Mesenchymal stem cell (in vitro differentiated cells and primary cell): ENCODE data around the gene FHIT.

Source experiments
- DNase-seq: peaks from one replicate; pipeline ENCODE4 v3.0.0-alpha.2; 2013
- H2AFZ ChIP-seq: one replicate; pipeline ENCODE4 v1.6.1; 2013; ENCODE audit warnings: low read depth, mild to moderate bottlenecking, control low read depth, inconsistent platforms, low read length, moderate library complexity
- H2AK5ac ChIP-seq: 2 replicates; pipeline ENCODE4 v1.6.1; 2013; ENCODE audit warnings: low read length, moderate library complexity, mild to moderate bottlenecking, inconsistent platforms; ENCODE audit not compliant: severe bottlenecking
- H2BK120ac ChIP-seq: one replicate; pipeline ENCODE4 v1.6.1; 2013; ENCODE audit warnings: low read depth, mild to moderate bottlenecking, inconsistent platforms, low read length, moderate library complexity
- H2BK12ac ChIP-seq, 2 experiments: one replicate each; pipeline ENCODE4 v1.6.1; 2013; ENCODE audit warnings: inconsistent platforms in 2 of 2, low read length in 2 of 2, mild to moderate bottlenecking in 2 of 2, moderate library complexity in 2 of 2, control low read depth in 1 of 2
- H2BK15ac ChIP-seq: one replicate; pipeline ENCODE4 v1.6.1; 2013; ENCODE audit warnings: mild to moderate bottlenecking, low read depth, inconsistent platforms; ENCODE audit not compliant: poor library complexity, severe bottlenecking
- H2BK5ac ChIP-seq: 2 replicates; pipeline ENCODE4 v1.6.1; 2013; ENCODE audit warnings: low read depth, mild to moderate bottlenecking, low read length, control low read depth, inconsistent platforms; ENCODE audit not compliant: poor library complexity, severe bottlenecking
- H3K14ac ChIP-seq, 2 experiments: one replicate each; pipeline ENCODE4 v1.6.1; 2013; ENCODE audit warnings: inconsistent platforms in 2 of 2, low read length in 2 of 2, control low read depth in 1 of 2, mild to moderate bottlenecking in 1 of 2, moderate library complexity in 1 of 2
- H3K18ac ChIP-seq, 2 experiments: one replicate each; pipeline ENCODE4 v1.6.1; 2013; ENCODE audit warnings: inconsistent platforms in 2 of 2, low read length in 2 of 2, control low read depth in 1 of 2, low read depth in 1 of 2, mild to moderate bottlenecking in 1 of 2
- H3K23ac ChIP-seq, 2 experiments: one replicate each; pipeline ENCODE4 v1.6.1; 2013; ENCODE audit warnings: inconsistent platforms in 2 of 2, low read length in 2 of 2, mild to moderate bottlenecking in 2 of 2, moderate library complexity in 2 of 2, control low read depth in 1 of 2
- H3K27ac ChIP-seq: 2 replicates; pipeline ENCODE4 v1.5.1; 2013; ENCODE audit warnings: mild to moderate bottlenecking, moderate library complexity, low read length, control low read depth, inconsistent platforms; ENCODE audit not compliant: poor library complexity, severe bottlenecking
- H3K27me3 ChIP-seq, 2 experiments: 2 replicates each; pipeline versions ENCODE4 v1.6.1 to v1.7.0; 2013; ENCODE audit warnings: low read length in 2 of 2, mild to moderate bottlenecking in 2 of 2, moderate library complexity in 2 of 2, control low read depth in 1 of 2, inconsistent platforms in 1 of 2; ENCODE audit not compliant: control insufficient read depth in 1 of 2, insufficient read depth in 1 of 2
- H3K36me3 ChIP-seq, 2 experiments: 2 replicates each; pipeline versions ENCODE4 v1.6.1 to v1.7.0; 2013; ENCODE audit warnings: low read length in 2 of 2, control low read depth in 1 of 2, inconsistent platforms in 1 of 2, low read depth in 1 of 2, mild to moderate bottlenecking in 1 of 2; ENCODE audit not compliant: insufficient read depth in 2 of 2, control insufficient read depth in 1 of 2
- H3K4ac ChIP-seq, 2 experiments: one replicate each; pipeline ENCODE4 v1.6.1; 2013; ENCODE audit warnings: inconsistent platforms in 2 of 2, low read length in 2 of 2, mild to moderate bottlenecking in 2 of 2, moderate library complexity in 2 of 2, control low read depth in 1 of 2, low read depth in 1 of 2
- H3K4me1 ChIP-seq: 2 replicates; pipeline ENCODE4 v1.6.1; 2013; ENCODE audit warnings: low read depth, low read length, control low read depth; ENCODE audit not compliant: control insufficient read depth, insufficient read depth
- H3K4me2 ChIP-seq: 2 replicates; pipeline ENCODE4 v1.6.1; 2013; ENCODE audit warnings: low read length, mild to moderate bottlenecking, inconsistent platforms; ENCODE audit not compliant: poor library complexity, severe bottlenecking
- H3K4me3 ChIP-seq, 2 experiments: 2 replicates each; pipeline versions ENCODE4 v1.5.1 to v1.7.0; 2013; ENCODE audit warnings: low read length in 2 of 2, mild to moderate bottlenecking in 2 of 2, control low read depth in 1 of 2, low read depth in 1 of 2; ENCODE audit not compliant: insufficient read depth in 1 of 2
- H3K79me1 ChIP-seq: replicated peaks from 2 replicates; pipeline ENCODE4 v1.6.1; 2013; ENCODE audit warnings: mild to moderate bottlenecking, control low read depth, low read length, inconsistent platforms; ENCODE audit not compliant: poor library complexity, severe bottlenecking
- H3K9ac ChIP-seq: 2 replicates; pipeline ENCODE4 v1.7.0; 2013; ENCODE audit warnings: mild to moderate bottlenecking, low read length, moderate library complexity
- H3K9me3 ChIP-seq: 2 replicates; pipeline ENCODE4 v1.7.0; 2013; ENCODE audit warnings: mild to moderate bottlenecking, low read length; ENCODE audit not compliant: control insufficient read depth
- H4K8ac ChIP-seq: one replicate; pipeline ENCODE4 v1.6.1; 2013; ENCODE audit warnings: inconsistent platforms, mild to moderate bottlenecking, low read length, moderate library complexity
- H4K91ac ChIP-seq: one replicate; pipeline ENCODE4 v1.6.1; 2013; ENCODE audit warnings: mild to moderate bottlenecking, low read length, inconsistent platforms
- WGBS: methylation state at CpG from one replicate; pipeline ENCODE4 v1.1.7; 2013; ENCODE audit warnings: mixed read lengths; 5-methylcytosine and 5-hydroxymethylcytosine counted together

FHIT gene

DNA sequence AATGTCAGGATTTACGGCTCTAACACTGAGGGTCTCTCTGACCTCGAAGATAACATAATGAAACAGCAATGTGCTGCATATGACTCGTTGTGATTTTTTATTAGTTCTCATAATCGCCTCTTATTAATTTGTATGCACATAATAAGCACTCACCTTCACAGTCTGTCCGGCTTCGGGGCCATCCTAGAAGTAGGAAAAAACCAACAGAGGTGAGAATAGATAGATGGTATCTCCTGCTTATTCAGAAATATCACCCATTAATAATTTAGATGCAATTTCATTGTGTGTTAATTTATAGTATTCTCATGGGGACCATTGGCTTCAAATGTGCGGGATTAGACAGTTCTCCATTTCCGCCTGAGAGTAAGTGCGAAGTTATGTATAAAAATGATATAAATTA lies 1240.0 kb downstream of the FHIT start:
- DNase-seq = no peak
- H3K4ac ChIP-seq = no peak overlapping the region
- no peak overlapping the region for H2AK5ac ChIP-seq
- H2BK15ac ChIP-seq = no peak overlapping the region
- no peak overlapping the region for H2BK5ac ChIP-seq
- WGBS = 88% methylated on average over 3 of the region's 9 CpGs
- H4K8ac ChIP-seq = no peak overlapping the region
- H3K79me1 ChIP-seq = no peaks in the 10 kb centered on the region
- H3K27me3 ChIP-seq = peaks cover 0 to 3% of the 10 kb centered on the region in 2 experiments
- no peak overlapping the region for H3K4me2 ChIP-seq
- H3K27ac ChIP-seq = no peak overlapping the region
- H3K4me3 ChIP-seq = peak overlapping the region in 1 of 2 experiments; percentile 19
- H2BK12ac ChIP-seq = no peak overlapping the region
- H3K23ac ChIP-seq = no peak overlapping the region
- H3K9me3 ChIP-seq = no peaks in the 10 kb centered on the region
- H3K36me3 ChIP-seq = no peaks in the 10 kb centered on the region
- H3K9ac ChIP-seq = no peak overlapping the region
- no peaks in the 10 kb centered on the region for H3K4me1 ChIP-seq
- H2BK120ac ChIP-seq = no peak overlapping the region
- H3K14ac ChIP-seq = no peak overlapping the region
- no peak overlapping the region for H4K91ac ChIP-seq
- no peak overlapping the region for H2AFZ ChIP-seq
- H3K18ac ChIP-seq = no peak overlapping the region

DNA sequence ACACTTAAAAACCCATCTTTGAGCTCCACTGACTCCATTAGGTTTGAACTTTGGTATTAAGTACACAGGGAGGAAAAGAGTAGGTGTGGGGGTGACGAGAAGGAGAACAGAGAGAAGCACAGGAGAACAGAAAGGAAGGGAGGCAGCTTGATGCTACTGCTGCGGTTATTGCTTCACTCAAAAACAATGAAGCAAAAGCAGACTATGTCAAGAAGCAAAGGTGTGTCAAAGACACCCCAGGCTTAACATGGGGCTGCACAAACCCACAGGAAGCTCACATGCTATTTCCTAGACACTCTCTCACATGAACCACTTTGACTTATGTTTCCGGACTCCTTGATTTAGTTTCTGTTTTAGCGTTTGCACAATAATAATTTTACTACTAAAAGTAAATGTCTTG lies 1240.5 kb downstream of the FHIT start:
- H4K8ac ChIP-seq = no peak overlapping the region
- H3K23ac ChIP-seq = no peak overlapping the region
- H3K27me3 ChIP-seq = peaks cover 0 to 3% of the 10 kb centered on the region in 2 experiments
- H3K4ac ChIP-seq = no peak overlapping the region
- H3K36me3 ChIP-seq = no peaks in the 10 kb centered on the region
- H3K4me2 ChIP-seq = no peak overlapping the region
- no peak for DNase-seq
- 92% methylated on average over 2 of the region's 4 CpGs for WGBS
- H4K91ac ChIP-seq = no peak overlapping the region
- H3K9me3 ChIP-seq = no peaks in the 10 kb centered on the region
- H2BK12ac ChIP-seq = no peak overlapping the region
- H3K27ac ChIP-seq = no peak overlapping the region
- peak overlapping the region in 1 of 2 experiments; percentile 19 for H3K4me3 ChIP-seq
- no peak overlapping the region for H2BK15ac ChIP-seq
- no peak overlapping the region for H3K18ac ChIP-seq
- H2AFZ ChIP-seq = no peak overlapping the region
- H3K79me1 ChIP-seq = no peaks in the 10 kb centered on the region
- H2AK5ac ChIP-seq = no peak overlapping the region
- H2BK5ac ChIP-seq = no peak overlapping the region
- H3K14ac ChIP-seq = no peak overlapping the region
- no peak overlapping the region for H2BK120ac ChIP-seq
- no peak overlapping the region for H3K9ac ChIP-seq
- no peaks in the 10 kb centered on the region for H3K4me1 ChIP-seq

DNA sequence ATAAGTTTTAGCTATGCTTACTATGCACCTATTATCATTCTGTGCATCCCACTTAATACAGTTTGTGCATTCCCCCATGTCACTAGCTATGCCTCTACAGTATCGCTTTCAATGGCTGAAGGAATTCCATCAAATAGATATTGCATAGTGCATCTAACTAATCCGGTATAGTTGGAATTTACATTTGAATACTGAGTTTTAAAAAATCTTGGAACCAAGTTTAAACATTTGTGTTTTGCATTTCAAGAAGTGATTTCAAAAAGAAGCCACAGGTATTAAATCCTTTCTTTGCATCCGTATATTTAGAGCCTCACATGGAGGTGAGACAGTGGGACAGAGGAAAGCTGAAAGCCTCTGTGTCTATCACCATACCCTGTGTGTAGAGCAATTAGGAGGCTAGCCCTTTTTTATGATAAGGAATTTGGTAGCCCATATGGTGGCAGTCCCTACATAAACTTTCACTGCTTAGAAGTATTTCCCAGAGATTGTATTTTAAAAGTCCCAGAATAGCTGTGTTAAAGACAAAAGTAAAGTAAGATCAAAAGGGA lies 1241.2 kb downstream of the FHIT start:
- no peak overlapping the region for H4K8ac ChIP-seq
- no peak overlapping the region for H3K23ac ChIP-seq
- H2AFZ ChIP-seq = no peak overlapping the region
- no peaks in the 10 kb centered on the region for H3K79me1 ChIP-seq
- H3K4me3 ChIP-seq = no peak overlapping the region
- no peak overlapping the region for H2AK5ac ChIP-seq
- no peak overlapping the region for H3K4me2 ChIP-seq
- no peak overlapping the region for H3K9ac ChIP-seq
- no peak for DNase-seq
- no peak overlapping the region for H2BK12ac ChIP-seq
- H3K4me1 ChIP-seq = no peaks in the 10 kb centered on the region
- H2BK5ac ChIP-seq = no peak overlapping the region
- peaks cover 0 to 3% of the 10 kb centered on the region in 2 experiments for H3K27me3 ChIP-seq
- H4K91ac ChIP-seq = no peak overlapping the region
- no peak overlapping the region for H2BK15ac ChIP-seq
- 97% methylated on average over 2 of the region's 3 CpGs for WGBS
- no peak overlapping the region for H3K27ac ChIP-seq
- no peaks in the 10 kb centered on the region for H3K9me3 ChIP-seq
- H3K4ac ChIP-seq = no peak overlapping the region
- no peak overlapping the region for H3K18ac ChIP-seq
- no peak overlapping the region for H3K14ac ChIP-seq
- H3K36me3 ChIP-seq = no peaks in the 10 kb centered on the region
- no peak overlapping the region for H2BK120ac ChIP-seq

GRCh38 chr3:60001369-60001768 lies 1249.9 kb downstream of the FHIT start:
- Histone ChIP-seq H2BK15ac (no peak overlapping the region), H3K9me3 (peaks cover 3% of the 10 kb centered on the region), H2BK12ac (no peak overlapping the region), H3K79me1 (no peaks in the 10 kb centered on the region), H2AK5ac (no peak overlapping the region), H3K4me1 (no peaks in the 10 kb centered on the region), H3K36me3 (no peaks in the 10 kb centered on the region), H2BK120ac (no peak overlapping the region), H3K4me2 (no peak overlapping the region), H3K4me3 (no peak overlapping the region), H3K27ac (no peak overlapping the region), H3K23ac (no peak overlapping the region), H3K9ac (no peak overlapping the region), H4K8ac (no peak overlapping the region), H2BK5ac (no peak overlapping the region), H4K91ac (no peak overlapping the region), H3K14ac (no peak overlapping the region), H3K4ac (no peak overlapping the region), H2AFZ (no peak overlapping the region), H3K27me3 (no peaks in the 10 kb centered on the region), H3K18ac (no peak overlapping the region)
- no peak for DNase-seq
- 94% methylated on average over 6 of the region's 6 CpGs for whole genome bisulfite sequencing
